H1 (cell line): ENCODE measurements around the gene PACSIN2. TPM values are rescaled to one million over a fixed set of nuclear protein-coding genes. Genes with fewer than 3 reads are reported as not detected.

Experiments
- CTCF ChIA-PET: fragments of 300-600 bp; sonication (Branson Sonifier 250); formaldehyde crosslinking; loops from one replicate; lab custom pipeline; 2021; ENCODE audit not compliant: partially characterized antibody; lab: Charles Lee
- POLR2A ChIA-PET: fragments of 300-600 bp; sonication (Branson Sonifier 250); formaldehyde crosslinking; loops from one replicate; lab custom pipeline; 2021; ENCODE audit warnings: inconsistent platforms; ENCODE audit not compliant: partially characterized antibody; lab: Charles Lee
- DNase-seq, 2 experiments: peaks; one replicate each; pipeline versions ENCODE4 v3.0.0 to v3.0.0-alpha.2; 2010 to 2022; ENCODE audit warnings: low spot score in 2 of 2, low read depth in 1 of 2, mixed read lengths in 1 of 2
- FAIRE-seq: peaks from 2 replicates; lab custom pipeline; 2011; peaks lifted over from hg19 to GRCh38; lab: Jason Lieb, UNC
- H2AFZ ChIP-seq: 2 replicates; pipeline ENCODE4 v1.8.1; 2012; ENCODE audit warnings: low read length, inconsistent platforms
- H2AK5ac ChIP-seq: 2 replicates; pipeline ENCODE4 v1.6.1; 2013; ENCODE audit warnings: low read depth, low read length
- H2BK120ac ChIP-seq: replicated peaks from 2 replicates; pipeline ENCODE3; 2013; ENCODE audit warnings: low read depth, low read length, inconsistent platforms
- H2BK12ac ChIP-seq: 2 replicates; pipeline ENCODE4 v1.6.1; 2013; ENCODE audit warnings: low read depth, low read length
- H2BK15ac ChIP-seq: 2 replicates; pipeline ENCODE4 v1.6.1; 2013; ENCODE audit warnings: low read length
- H2BK20ac ChIP-seq: 2 replicates; pipeline ENCODE4 v1.6.1; 2013; ENCODE audit warnings: low read length
- H2BK5ac ChIP-seq: 2 replicates; pipeline ENCODE4 v1.6.1; 2013; ENCODE audit warnings: low read depth, low read length
- H3K14ac ChIP-seq: 2 replicates; pipeline ENCODE4 v1.6.1; 2013; ENCODE audit warnings: inconsistent platforms; ENCODE audit not compliant: insufficient read length
- H3K18ac ChIP-seq: 2 replicates; pipeline ENCODE4 v1.6.1; 2013; ENCODE audit warnings: low read length; ENCODE audit errors: extremely low read depth
- H3K23ac ChIP-seq: 2 replicates; pipeline ENCODE4 v1.6.1; 2013; ENCODE audit warnings: inconsistent platforms; ENCODE audit not compliant: insufficient read length
- H3K23me2 ChIP-seq: 2 replicates; pipeline ENCODE4 v1.6.1; 2013; ENCODE audit warnings: low read depth, low read length
- H3K27ac ChIP-seq: 2 replicates; pipeline ENCODE4 v1.6.1; 2011; ENCODE audit warnings: low read depth, low read length, inconsistent platforms
- H3K27me3 ChIP-seq, 4 experiments: replicated peaks in 1 of 4; 1 replicate in 1 of 4; 2 replicates in 3 of 4; pipeline versions ENCODE4 v1.6.1 to v1.8.1; 2011 to 2013; ENCODE audit warnings: low read length in 3 of 4, mild to moderate bottlenecking in 3 of 4, inconsistent platforms in 2 of 4, mixed read lengths in 2 of 4, moderate library complexity in 1 of 4; ENCODE audit not compliant: control insufficient read depth in 3 of 4, insufficient read depth in 3 of 4; ENCODE audit errors: extremely low read depth in 1 of 4
- H3K36me3 ChIP-seq, 4 experiments: 2 replicates each; pipeline versions ENCODE4 v1.6.1 to v1.8.1; 2011 to 2013; ENCODE audit warnings: mild to moderate bottlenecking in 4 of 4, low read length in 3 of 4, moderate library complexity in 2 of 4, control low read depth in 1 of 4, inconsistent platforms in 1 of 4; ENCODE audit not compliant: insufficient read depth in 4 of 4, control insufficient read depth in 2 of 4
- H3K4ac ChIP-seq: replicated peaks from 2 replicates; pipeline ENCODE3; 2013; ENCODE audit warnings: low read length, low read depth, mixed read lengths, inconsistent platforms; ENCODE audit not compliant: insufficient read length
- H3K4me1 ChIP-seq, 4 experiments: replicated peaks in 1 of 4; 1 replicate in 1 of 4; 2 replicates in 3 of 4; pipeline versions ENCODE4 v1.6.1 to v1.8.1; 2011 to 2013; ENCODE audit warnings: low read length in 3 of 4, inconsistent platforms in 2 of 4, mixed read lengths in 1 of 4; ENCODE audit not compliant: insufficient read depth in 4 of 4, control insufficient read depth in 3 of 4
- H3K4me2 ChIP-seq, 2 experiments: 2 replicates each; pipeline versions ENCODE4 v1.6.1 to v1.8.1; 2011 to 2013; ENCODE audit warnings: low read depth in 2 of 2, low read length in 2 of 2, control low read depth in 1 of 2, inconsistent platforms in 1 of 2, mild to moderate bottlenecking in 1 of 2; ENCODE audit not compliant: insufficient read depth in 1 of 2
- H3K4me3 ChIP-seq, 4 experiments: fragments of 200-600, 300-600 bp in 1 of 4; sonication (generic), shearing (Covaris generic), sonication (Bioruptor Twin) in 1 of 4; 2 replicates each; pipeline versions ENCODE4 v1.5.1 to v1.8.1; 2011 to 2016; ENCODE audit warnings: low read length in 4 of 4, low read depth in 3 of 4, control low read depth in 2 of 4, inconsistent platforms in 2 of 4, mild to moderate bottlenecking in 2 of 4, mixed read lengths in 1 of 4, moderate library complexity in 1 of 4; ENCODE audit not compliant: insufficient read depth in 2 of 4; ENCODE audit errors: extremely low read depth in 1 of 4
- H3K56ac ChIP-seq: replicated peaks from 2 replicates; pipeline ENCODE3; 2013; ENCODE audit warnings: low read depth, mild to moderate bottlenecking, mixed read lengths, low read length, inconsistent platforms; ENCODE audit not compliant: insufficient read length
- H3K79me1 ChIP-seq: 2 replicates; pipeline ENCODE4 v1.6.1; 2013; ENCODE audit warnings: low read depth, low read length, control low read depth
- H3K79me2 ChIP-seq, 2 experiments: 2 replicates each; pipeline versions ENCODE4 v1.6.1 to v1.8.1; 2012 to 2013; ENCODE audit warnings: low read length in 2 of 2, mild to moderate bottlenecking in 2 of 2, inconsistent platforms in 1 of 2; ENCODE audit not compliant: insufficient read depth in 2 of 2, control insufficient read depth in 1 of 2
- H3K9ac ChIP-seq, 4 experiments: replicated peaks in 1 of 4; 1 replicate in 1 of 4; 2 replicates in 3 of 4; pipeline versions ENCODE4 v1.6.1 to v1.8.1; 2011 to 2013; ENCODE audit warnings: low read depth in 3 of 4, low read length in 3 of 4, control low read depth in 2 of 4, mild to moderate bottlenecking in 2 of 4, moderate library complexity in 2 of 4, inconsistent platforms in 1 of 4; ENCODE audit errors: extremely low read depth in 1 of 4
- H3K9me3 ChIP-seq, 2 experiments: 2 replicates each; pipeline versions ENCODE4 v1.6.1 to v1.8.1; 2012 to 2013; ENCODE audit warnings: mild to moderate bottlenecking in 2 of 2, moderate library complexity in 2 of 2, control low read depth in 1 of 2, inconsistent platforms in 1 of 2, low read depth in 1 of 2, low read length in 1 of 2, mixed read lengths in 1 of 2; ENCODE audit not compliant: insufficient read depth in 2 of 2
- H4K20me1 ChIP-seq, 2 experiments: replicated peaks in 1 of 2; 2 replicates each; pipeline versions ENCODE3 to v1.8.1; 2011 to 2013; ENCODE audit warnings: inconsistent platforms in 2 of 2, low read length in 2 of 2, mild to moderate bottlenecking in 1 of 2; ENCODE audit not compliant: insufficient read depth in 2 of 2, control insufficient read depth in 1 of 2
- H4K5ac ChIP-seq: 2 replicates; pipeline ENCODE4 v1.6.1; 2013; ENCODE audit warnings: low read length, low read depth, mixed read lengths, inconsistent platforms; ENCODE audit not compliant: insufficient read length
- H4K8ac ChIP-seq: 2 replicates; pipeline ENCODE4 v1.8.0; 2013; ENCODE audit warnings: mild to moderate bottlenecking, moderate library complexity, low read length, inconsistent platforms; ENCODE audit not compliant: insufficient read depth; ENCODE audit errors: extremely low read depth
- H4K91ac ChIP-seq: replicated peaks from 2 replicates; pipeline ENCODE3; 2013; ENCODE audit warnings: low read length, mixed read lengths, inconsistent platforms; ENCODE audit not compliant: insufficient read length
- CTCF ChIP-seq, 3 experiments: IDR thresholded peaks; 1 replicate in 2 of 3; 2 replicates in 1 of 3; pipeline versions ENCODE4 v1.5.1 to v1.6.1; 2011; ENCODE audit warnings: low read length in 3 of 3, mild to moderate bottlenecking in 3 of 3, inconsistent platforms in 2 of 3, low read depth in 1 of 3, moderate library complexity in 1 of 3; ENCODE audit not compliant: insufficient read depth in 1 of 3; ENCODE audit errors: control extremely low read depth in 1 of 3
- GTF2F1 ChIP-seq: IDR thresholded peaks from 2 replicates; pipeline ENCODE4 v1.6.1; 2012; ENCODE audit warnings: low read depth, low read length, improper control_type of control experiment, borderline replicate concordance
- WGBS, 2 experiments: shearing (Covaris generic) in 1 of 2; methylation state at CpG; one replicate each; pipeline versions ENCODE4 v1.1.6 to v1.1.7; 2013 to 2015; ENCODE audit warnings: low lambda C conversion rate in 2 of 2, mixed read lengths in 2 of 2, inconsistent platforms in 1 of 2, low coverage in 1 of 2, missing lambda C conversion rate in 1 of 2; ENCODE audit not compliant: insufficient replicate concordance in 2 of 2, insufficient coverage in 1 of 2, insufficient read length in 1 of 2; ENCODE audit errors: extremely low coverage in 1 of 2, missing lambda C conversion rate in 1 of 2; 5-methylcytosine and 5-hydroxymethylcytosine counted together
- polyA plus RNA-seq, 7 experiments: library from polyadenylated mRNA; depleted of rRNA in 3 of 7; stranded (reverse) in 5 of 7; unstranded in 2 of 7; fragments of >200 nt in 5 of 7; fragments of 200-250 nt in 2 of 7; gene quantifications; 1 replicate in 5 of 7; 2 replicates in 1 of 7; 4 replicates in 1 of 7; pipeline versions ENCODE4 v1.2.1 to v1.2.3, GENCODE V29; 2011 to 2013; ENCODE audit warnings: missing spikeins in 2 of 7, mixed read lengths in 2 of 7
- total RNA-seq: library from RNA; stranded (reverse); fragmentation: NEBNext Ultra II Directional; extraction: Animal tissue kit (Norgen Biotek cat#: 25700); gene quantifications from 2 replicates; pipeline ENCODE4 v1.2.1, GENCODE V29; 2021

PACSIN2 gene
- total and polyA plus RNA-seq, 2 of the 8 experiments (the other 6 are each of a cell fraction or from before 2014, with no cell fraction given) = 44.8 to 64.2 TPM

GRCh38 chr22:42961810-42962209, 53.1 kb downstream of the PACSIN2 start:
- 0 out of 2 replicates have a peak, but pooled peaks cover 2% of the 10 kb centered on the region for H3K23me2 ChIP-seq
- ChIA-PET CTCF (interaction anchor here (0.6 to 1.2 kb wide), 2 partner anchors 14 to 92 kb away, joined by 3 to 5 read pairs; no protein-coding TSS in a partner anchor), POLR2A (interaction anchor here (0.8 to 1.1 kb wide), 2 partner anchors 8 to 15 kb away, joined by 3 to 4 read pairs; no protein-coding TSS in a partner anchor)
- H2AK5ac ChIP-seq = no peak overlapping the region
- no peaks in the 10 kb centered on the region for H3K36me3 ChIP-seq
- H2BK15ac ChIP-seq = no peak overlapping the region
- no peak overlapping the region for H2BK120ac ChIP-seq
- H3K4me3 ChIP-seq = no peak overlapping the region
- H2BK20ac ChIP-seq = no peak overlapping the region
- H3K4me1 ChIP-seq = peaks cover 15 to 35% (median 33%) of the 10 kb centered on the region in 4 experiments
- H3K18ac ChIP-seq = no peak overlapping the region
- no peak overlapping the region for H4K91ac ChIP-seq
- H2BK5ac ChIP-seq = no peak overlapping the region
- DNase-seq (no peak), FAIRE-seq (no peak)
- H3K14ac ChIP-seq = no peak overlapping the region
- H3K56ac ChIP-seq = no peak overlapping the region
- H2BK12ac ChIP-seq = no peak overlapping the region
- peaks cover 12 to 33% of the 10 kb centered on the region in 2 experiments for H4K20me1 ChIP-seq
- WGBS, 2 experiments = 85% methylated on average over 6 of the region's 6 CpGs; no CpG with 5 or more reads in 1 of the 2 experiments
- no peak overlapping the region for H3K4ac ChIP-seq
- H3K79me1 ChIP-seq = peaks cover 11% of the 10 kb centered on the region
- peaks cover 3 to 72% of the 10 kb centered on the region in 2 experiments; a peak in 3 of 4 replicates for H3K79me2 ChIP-seq
- H3K4me2 ChIP-seq = no peak overlapping the region
- H3K27ac ChIP-seq = no peak overlapping the region
- H2AFZ ChIP-seq = no peak overlapping the region
- no peaks in the 10 kb centered on the region for H3K27me3 ChIP-seq
- no peaks in the 10 kb centered on the region for H3K9me3 ChIP-seq
- H3K23ac ChIP-seq = no peak overlapping the region
- H3K9ac ChIP-seq = no peak overlapping the region
- peak overlapping the region; percentile 31; the same call in 1 of the 2 replicates for H4K8ac ChIP-seq
- no peak overlapping the region for H4K5ac ChIP-seq
- TF ChIP-seq GTF2F1 (no peak), CTCF (IDR thresholded peaks at IDR 0.05; ENCODE audit: control extremely low read depth in 1 of 3, insufficient read depth in 1 of 3, low read depth in 1 of 3, low read length in 3 of 3) (no peak)
